Astrocyte (in vitro differentiated cells and primary cell): ENCODE measurements around the gene TAF1C. TPM values are rescaled to one million over a fixed set of nuclear protein-coding genes. Genes with fewer than 3 reads are reported as not detected.

Experiments
- DNase-seq: peaks from one replicate; pipeline ENCODE4 v3.0.0-alpha.2; 2010; ENCODE audit warnings: low read depth
- FAIRE-seq: peaks from 2 replicates; lab custom pipeline; 2011; peaks lifted over from hg19 to GRCh38; lab: Jason Lieb, UNC
- H2AFZ ChIP-seq: 2 replicates; pipeline ENCODE4 v1.6.0; 2012; ENCODE audit warnings: low read depth, low read length, inconsistent platforms
- H3K27ac ChIP-seq: 2 replicates; pipeline ENCODE4 v1.5.1; 2011; ENCODE audit warnings: low read depth, low read length, inconsistent platforms
- H3K27me3 ChIP-seq: 2 replicates; pipeline ENCODE4 v1.6.0; 2011; ENCODE audit warnings: low read length, inconsistent platforms; ENCODE audit not compliant: insufficient read depth
- H3K36me3 ChIP-seq: 2 replicates; pipeline ENCODE4 v1.5.1; 2011; ENCODE audit warnings: low read length, inconsistent platforms; ENCODE audit not compliant: insufficient read depth
- H3K4me1 ChIP-seq: 2 replicates; pipeline ENCODE4 v1.5.1; 2011; ENCODE audit warnings: low read length, inconsistent platforms; ENCODE audit not compliant: insufficient read depth
- H3K4me2 ChIP-seq: 2 replicates; pipeline ENCODE4 v1.6.0; 2012; ENCODE audit warnings: low read length, inconsistent platforms
- H3K4me3 ChIP-seq: 2 replicates; pipeline ENCODE4 v1.5.1; 2011; ENCODE audit warnings: low read depth, mild to moderate bottlenecking, low read length, inconsistent platforms; ENCODE audit not compliant: insufficient read depth
- H3K79me2 ChIP-seq: 2 replicates; pipeline ENCODE4 v1.6.0; 2012; ENCODE audit warnings: mild to moderate bottlenecking, low read length, inconsistent platforms; ENCODE audit not compliant: insufficient read depth
- H3K9ac ChIP-seq: 2 replicates; pipeline ENCODE4 v1.6.0; 2012; ENCODE audit warnings: mild to moderate bottlenecking, low read length, inconsistent platforms
- H3K9me3 ChIP-seq: 2 replicates; pipeline ENCODE4 v1.5.1; 2012; ENCODE audit warnings: low read depth, mild to moderate bottlenecking, low read length, inconsistent platforms; ENCODE audit not compliant: insufficient read depth
- H4K20me1 ChIP-seq: 2 replicates; pipeline ENCODE4 v1.6.0; 2012; ENCODE audit warnings: low read length, inconsistent platforms; ENCODE audit not compliant: insufficient read depth
- H3K27ac Mint-ChIP-seq: one replicate; pipeline ENCODE4 v1.8.0; 2021; ENCODE audit warnings: mild to moderate bottlenecking, mixed read lengths; ENCODE audit not compliant: unreplicated experiment
- H3K27me3 Mint-ChIP-seq: one replicate; pipeline ENCODE4 v1.8.0; 2021; ENCODE audit warnings: low read depth, mixed read lengths; ENCODE audit not compliant: unreplicated experiment
- H3K36me3 Mint-ChIP-seq: one replicate; pipeline ENCODE4 v1.8.0; 2021; ENCODE audit warnings: low read depth, mixed read lengths; ENCODE audit not compliant: unreplicated experiment
- H3K4me1 Mint-ChIP-seq: one replicate; pipeline ENCODE4 v1.8.0; 2021; ENCODE audit warnings: low read depth, mixed read lengths; ENCODE audit not compliant: unreplicated experiment
- H3K4me3 Mint-ChIP-seq: one replicate; pipeline ENCODE4 v1.8.0; 2021; ENCODE audit warnings: mild to moderate bottlenecking, moderate library complexity, mixed read lengths; ENCODE audit not compliant: unreplicated experiment
- H3K9me3 Mint-ChIP-seq: one replicate; pipeline ENCODE4 v1.8.0; 2021; ENCODE audit warnings: mild to moderate bottlenecking, mixed read lengths; ENCODE audit not compliant: unreplicated experiment
- EZH2 ChIP-seq: IDR thresholded peaks from 2 replicates; pipeline ENCODE4 v1.6.1; 2012; ENCODE audit warnings: mild to moderate bottlenecking, low read length, inconsistent platforms; ENCODE audit not compliant: insufficient read depth
- total RNA-seq: library from RNA; stranded (reverse); gene quantifications from 2 replicates; pipeline ENCODE4 v1.2.1, GENCODE V29; 2021
- TF ChIP-seq, protein P1 (sequence below): IDR thresholded peaks from 2 replicates; pipeline ENCODE4 v1.5.1; 2011; ENCODE audit warnings: low read depth, mild to moderate bottlenecking, inconsistent platforms, low read length, moderate library complexity; ENCODE audit not compliant: insufficient read depth

TAF1C gene
- total RNA-seq, 1 donor from 2014 or later: 34.1 TPM

DNA sequence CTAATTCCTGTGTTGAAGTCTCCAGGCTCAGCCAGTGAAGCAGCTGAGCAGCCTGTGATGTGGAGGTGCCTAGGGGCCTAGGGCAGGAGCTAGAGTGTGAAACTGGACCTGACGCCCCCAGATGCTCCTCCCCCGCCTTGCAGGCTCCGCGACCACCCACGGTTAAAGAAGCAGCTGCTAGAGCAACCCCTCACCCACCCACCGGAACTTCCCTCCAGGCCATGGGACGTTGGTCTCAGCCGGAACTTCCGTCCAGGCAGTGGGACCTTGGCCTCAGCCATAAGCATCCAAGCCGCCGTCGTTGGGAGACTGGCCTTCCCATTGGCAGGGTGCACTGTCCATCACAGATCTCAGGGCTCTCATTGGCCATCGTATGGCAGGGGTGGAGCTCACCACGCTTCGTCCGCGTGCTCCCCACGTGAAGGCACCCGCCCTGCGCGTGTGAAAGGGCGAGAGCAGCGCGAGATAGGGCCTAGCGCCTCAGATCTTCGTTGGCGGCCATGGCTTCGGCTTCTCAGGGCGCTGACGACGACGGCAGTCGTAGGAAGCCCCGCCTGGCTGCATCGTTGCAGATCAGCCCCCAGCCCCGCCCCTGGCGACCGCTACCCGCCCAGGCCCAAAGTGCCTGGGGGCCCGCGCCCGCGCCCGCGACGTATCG, 4.0 kb upstream of the TAF1C start, which contains the start of gene ADAD2:
TSS of gene ADAD2 (plus strand) at position 427 of the 658 bp plus-strand sequence. CDS start at position 501, 74 bp downstream.
- Mint-ChIP-seq H3K27me3 (peaks cover 7% of the 10 kb centered on the region), H3K4me1 (peaks cover 1% of the 10 kb centered on the region), H3K4me3 (no peak within 1 kb of the TSS), H3K27ac (no peak within 1 kb of the TSS), H3K36me3 (no peaks in the 10 kb centered on the region), H3K9me3 (no peaks in the 10 kb centered on the region)
- FAIRE-seq (no peak), DNase-seq (no peak)
- no peaks in the 10 kb centered on the region for H3K27me3 ChIP-seq
- H3K4me1 ChIP-seq: peaks cover 4% of the 10 kb centered on the region
- no peak within 1 kb of the TSS for H3K27ac ChIP-seq
- no peak within 1 kb of the TSS for H3K4me3 ChIP-seq
- no peaks in the 10 kb centered on the region for H3K36me3 ChIP-seq
- H3K9ac ChIP-seq: no peak within 1 kb of the TSS
- TF ChIP-seq EZH2: no peak
- TF ChIP-seq, protein P1, sequence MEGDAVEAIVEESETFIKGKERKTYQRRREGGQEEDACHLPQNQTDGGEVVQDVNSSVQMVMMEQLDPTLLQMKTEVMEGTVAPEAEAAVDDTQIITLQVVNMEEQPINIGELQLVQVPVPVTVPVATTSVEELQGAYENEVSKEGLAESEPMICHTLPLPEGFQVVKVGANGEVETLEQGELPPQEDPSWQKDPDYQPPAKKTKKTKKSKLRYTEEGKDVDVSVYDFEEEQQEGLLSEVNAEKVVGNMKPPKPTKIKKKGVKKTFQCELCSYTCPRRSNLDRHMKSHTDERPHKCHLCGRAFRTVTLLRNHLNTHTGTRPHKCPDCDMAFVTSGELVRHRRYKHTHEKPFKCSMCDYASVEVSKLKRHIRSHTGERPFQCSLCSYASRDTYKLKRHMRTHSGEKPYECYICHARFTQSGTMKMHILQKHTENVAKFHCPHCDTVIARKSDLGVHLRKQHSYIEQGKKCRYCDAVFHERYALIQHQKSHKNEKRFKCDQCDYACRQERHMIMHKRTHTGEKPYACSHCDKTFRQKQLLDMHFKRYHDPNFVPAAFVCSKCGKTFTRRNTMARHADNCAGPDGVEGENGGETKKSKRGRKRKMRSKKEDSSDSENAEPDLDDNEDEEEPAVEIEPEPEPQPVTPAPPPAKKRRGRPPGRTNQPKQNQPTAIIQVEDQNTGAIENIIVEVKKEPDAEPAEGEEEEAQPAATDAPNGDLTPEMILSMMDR: no peak
- no peak within 1 kb of the TSS for H2AFZ ChIP-seq
- no peaks in the 10 kb centered on the region for H3K9me3 ChIP-seq
- no peaks in the 10 kb centered on the region for H4K20me1 ChIP-seq
- peaks cover 11% of the 10 kb centered on the region for H3K79me2 ChIP-seq
- H3K4me2 ChIP-seq: no peak within 1 kb of the TSS

DNA sequence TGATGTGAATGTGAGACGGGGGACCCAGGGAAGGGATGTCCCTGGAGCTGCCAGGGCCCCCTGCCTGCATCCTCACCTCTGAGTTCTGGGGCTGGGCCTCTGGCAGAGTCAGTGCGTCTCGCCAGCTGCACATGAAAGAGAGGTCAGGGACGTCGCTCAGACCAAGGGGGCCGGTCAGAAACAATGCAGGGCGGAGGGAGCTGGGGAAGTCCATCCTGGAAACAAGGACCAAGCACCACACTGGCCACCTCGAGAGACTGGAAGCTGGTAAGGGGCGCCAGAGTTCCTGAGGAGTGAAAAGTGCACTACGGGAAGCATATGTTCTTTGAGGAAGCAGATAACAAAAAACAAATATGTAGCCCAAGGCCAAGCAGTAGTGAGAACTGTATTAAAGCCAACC, 2.1 kb downstream of the TAF1C start:
- H3K36me3 ChIP-seq: peaks cover 3% of the 10 kb centered on the region
- H3K9me3 Mint-ChIP-seq: no peaks in the 10 kb centered on the region
- peaks cover 5% of the 10 kb centered on the region for H3K4me1 ChIP-seq
- no peak for FAIRE-seq
- H3K4me1 Mint-ChIP-seq: peaks cover 3% of the 10 kb centered on the region
- DNase-seq: no peak
- H3K36me3 Mint-ChIP-seq: peaks cover 9% of the 10 kb centered on the region
- no peaks in the 10 kb centered on the region for H3K9me3 ChIP-seq
- peaks cover under 1% of the 10 kb centered on the region for H3K27me3 Mint-ChIP-seq
- H2AFZ ChIP-seq: no peak overlapping the region
- H3K27me3 ChIP-seq: no peaks in the 10 kb centered on the region
- H3K27ac ChIP-seq: no peak overlapping the region
- H3K4me2 ChIP-seq: no peak overlapping the region
- peaks cover 43% of the 10 kb centered on the region for H3K79me2 ChIP-seq
- peak overlapping the region; percentile 94 for H3K4me3 Mint-ChIP-seq
- peak overlapping the region; percentile 2 for H3K27ac Mint-ChIP-seq
- TF ChIP-seq, protein P1: no peak
- no peak for TF ChIP-seq EZH2
- no peak overlapping the region for H3K9ac ChIP-seq
- H3K4me3 ChIP-seq: no peak overlapping the region
- H4K20me1 ChIP-seq: peaks cover 28% of the 10 kb centered on the region

DNA sequence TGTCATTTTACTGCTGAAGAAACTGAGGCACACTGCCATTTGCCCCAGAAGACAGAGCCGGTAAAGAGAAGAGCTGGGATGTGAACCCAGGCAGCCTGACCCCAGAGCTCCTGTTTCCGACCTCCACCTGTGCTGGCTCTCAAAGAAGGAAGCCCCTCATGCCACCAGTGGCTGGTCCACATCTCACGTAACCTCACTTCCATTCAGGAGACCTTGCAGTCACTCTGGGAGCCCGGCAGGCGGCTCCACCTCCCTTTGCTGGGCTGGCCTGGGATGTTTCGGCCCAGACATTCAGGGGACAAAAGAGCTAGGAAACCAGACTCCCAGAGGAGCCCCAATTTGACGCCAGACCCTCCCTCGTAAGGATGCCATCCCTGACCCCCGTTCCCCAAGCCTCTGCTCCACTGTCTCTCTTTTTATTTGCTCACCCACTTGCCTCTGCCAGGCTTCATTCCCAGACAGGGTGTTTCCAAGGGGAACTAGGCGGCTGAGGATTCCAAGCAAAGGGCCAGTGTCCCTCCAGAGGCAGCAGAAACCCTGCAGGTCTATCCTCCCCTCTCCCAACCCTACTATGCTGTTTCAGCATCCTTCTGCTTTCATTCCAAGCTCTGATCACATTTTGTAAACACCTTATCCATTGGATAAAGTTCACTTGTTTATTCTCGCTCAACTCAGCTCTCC, 2.8 kb downstream of the TAF1C start:
- peaks cover 9% of the 10 kb centered on the region for H3K36me3 Mint-ChIP-seq
- peak overlapping the region; percentile 26 for H3K27ac Mint-ChIP-seq
- H3K4me1 ChIP-seq: peaks cover 5% of the 10 kb centered on the region
- peaks cover 43% of the 10 kb centered on the region for H3K79me2 ChIP-seq
- no peaks in the 10 kb centered on the region for H3K9me3 Mint-ChIP-seq
- H3K36me3 ChIP-seq: peaks cover 3% of the 10 kb centered on the region
- H3K4me3 Mint-ChIP-seq: no peak overlapping the region
- TF ChIP-seq EZH2: no peak
- TF ChIP-seq, protein P1: no peak
- H2AFZ ChIP-seq: no peak overlapping the region
- H3K9ac ChIP-seq: no peak overlapping the region
- peaks cover 3% of the 10 kb centered on the region for H3K4me1 Mint-ChIP-seq
- DNase-seq (no peak), FAIRE-seq (no peak)
- no peaks in the 10 kb centered on the region for H3K27me3 Mint-ChIP-seq
- H3K4me3 ChIP-seq: no peak overlapping the region
- H3K27ac ChIP-seq: no peak overlapping the region
- H3K27me3 ChIP-seq: no peaks in the 10 kb centered on the region
- H4K20me1 ChIP-seq: peaks cover 28% of the 10 kb centered on the region
- no peak overlapping the region for H3K4me2 ChIP-seq
- no peaks in the 10 kb centered on the region for H3K9me3 ChIP-seq
